ENCODE data around the gene NUP50.

DNA sequence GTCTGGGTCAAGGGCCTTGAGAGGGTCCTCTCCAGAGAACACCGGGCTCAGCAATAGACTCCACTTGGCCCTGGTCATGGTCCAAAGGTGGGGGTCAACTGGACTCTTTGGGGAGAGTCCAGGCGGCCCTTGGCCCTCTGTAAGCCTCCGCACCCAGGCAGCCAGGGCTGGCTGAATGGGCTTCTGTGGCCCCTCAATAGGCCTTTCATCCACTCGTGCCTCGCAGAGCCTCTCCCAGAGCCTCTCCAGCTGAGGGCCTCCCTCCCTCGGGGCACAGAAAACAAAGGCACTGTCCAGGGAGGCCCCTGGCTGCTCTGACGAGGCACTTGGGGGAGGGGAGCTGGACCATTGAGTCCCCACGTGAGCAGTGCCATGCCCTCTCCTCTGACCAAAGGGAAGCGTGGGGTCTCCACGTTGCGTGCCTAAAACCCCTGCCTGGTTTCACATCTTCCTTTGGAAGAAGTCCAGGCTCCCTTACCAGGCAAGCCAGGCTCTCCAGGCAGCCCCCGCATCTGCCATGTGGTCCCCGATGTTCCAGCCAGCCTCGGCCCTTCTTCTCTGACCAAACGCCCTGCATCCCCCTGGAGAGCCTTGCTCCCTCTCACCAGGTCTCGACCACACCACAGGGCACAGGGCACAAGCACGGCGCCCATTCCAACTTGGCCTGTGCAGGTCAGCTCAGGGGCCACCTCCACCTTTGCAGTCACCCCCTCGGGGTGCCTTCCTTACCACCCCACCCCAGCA is 61.4 kb downstream of the NUP50 start:
- TF ChIP-seq POLR2A (IDR thresholded peaks at IDR 0.05) = no peak
- TF ChIP-seq, protein P1, sequence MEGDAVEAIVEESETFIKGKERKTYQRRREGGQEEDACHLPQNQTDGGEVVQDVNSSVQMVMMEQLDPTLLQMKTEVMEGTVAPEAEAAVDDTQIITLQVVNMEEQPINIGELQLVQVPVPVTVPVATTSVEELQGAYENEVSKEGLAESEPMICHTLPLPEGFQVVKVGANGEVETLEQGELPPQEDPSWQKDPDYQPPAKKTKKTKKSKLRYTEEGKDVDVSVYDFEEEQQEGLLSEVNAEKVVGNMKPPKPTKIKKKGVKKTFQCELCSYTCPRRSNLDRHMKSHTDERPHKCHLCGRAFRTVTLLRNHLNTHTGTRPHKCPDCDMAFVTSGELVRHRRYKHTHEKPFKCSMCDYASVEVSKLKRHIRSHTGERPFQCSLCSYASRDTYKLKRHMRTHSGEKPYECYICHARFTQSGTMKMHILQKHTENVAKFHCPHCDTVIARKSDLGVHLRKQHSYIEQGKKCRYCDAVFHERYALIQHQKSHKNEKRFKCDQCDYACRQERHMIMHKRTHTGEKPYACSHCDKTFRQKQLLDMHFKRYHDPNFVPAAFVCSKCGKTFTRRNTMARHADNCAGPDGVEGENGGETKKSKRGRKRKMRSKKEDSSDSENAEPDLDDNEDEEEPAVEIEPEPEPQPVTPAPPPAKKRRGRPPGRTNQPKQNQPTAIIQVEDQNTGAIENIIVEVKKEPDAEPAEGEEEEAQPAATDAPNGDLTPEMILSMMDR (IDR thresholded peaks at IDR 0.05) = no peak

Measured in right lobe of liver (tissue), 4 donors.